COLO668 (cell line): ENCODE results near the gene NOS1AP.
A peak's percentile ranks its signal among the peaks of the same experiment; 100 is the strongest.
"Not testable (repeated sequence)": the region's sequence is repeated elsewhere in the genome, so short reads cannot be mapped to it uniquely, and the experiment has no call there.

Source experiments
- DNase-seq: peaks from one replicate; lab custom pipeline; 2025; ENCODE audit not compliant: unreplicated experiment; lab: John Stamatoyannopoulos, UW

NOS1AP gene

GRCh38 chr1:162069334-162070093 is at the start of gene NOS1AP:
TSS of gene NOS1AP (plus strand) at chr1:162069691. CDS start at chr1:162070178, 487 bp downstream.
- DNase-seq: peak; percentile 97

GRCh38 chr1:162020150-162020549 is 49.3 kb upstream of the NOS1AP start:
- DNase-seq: no peak

GRCh38 chr1:162021124-162021523 is 48.4 kb upstream of the NOS1AP start:
- DNase-seq: no peak

GRCh38 chr1:162022626-162023025 is 46.9 kb upstream of the NOS1AP start:
- no peak for DNase-seq

- no peak for DNase-seq
Observed at GRCh38 chr1:162023181-162023546, 46.3 kb upstream of the NOS1AP start.

- DNase-seq: peak; percentile 87
Observed at GRCh38 chr1:162023547-162024501, 45.7 kb upstream of the NOS1AP start, which contains the start of gene OLFML2B. TSS of gene OLFML2B (minus strand) at chr1:162023869. CDS start at chr1:162023430, 439 bp downstream.

- DNase-seq: no peak
Observed at GRCh38 chr1:162025541-162025940, 44.0 kb upstream of the NOS1AP start.

- DNase-seq: no peak
Observed at GRCh38 chr1:162026881-162027280, 42.6 kb upstream of the NOS1AP start.

GRCh38 chr1:162028726-162029125 is 40.8 kb upstream of the NOS1AP start:
- no peak for DNase-seq

GRCh38 chr1:162029157-162029556 is 40.3 kb upstream of the NOS1AP start:
- DNase-seq: peak; percentile 59

GRCh38 chr1:162030759-162031280 is 38.7 kb upstream of the NOS1AP start:
- DNase-seq: no peak

- peak; percentile 37 for DNase-seq
Observed at GRCh38 chr1:162033428-162033827, 36.1 kb upstream of the NOS1AP start.

GRCh38 chr1:162035241-162035640 is 34.2 kb upstream of the NOS1AP start:
- DNase-seq: peak; percentile 84

- DNase-seq: no peak
Observed at GRCh38 chr1:162036163-162036562, 33.3 kb upstream of the NOS1AP start.

GRCh38 chr1:162038624-162039023 is 30.9 kb upstream of the NOS1AP start:
- no peak for DNase-seq

- no peak for DNase-seq
Observed at GRCh38 chr1:162040001-162040400, 29.5 kb upstream of the NOS1AP start.

GRCh38 chr1:162040657-162041056 is 28.8 kb upstream of the NOS1AP start:
- DNase-seq: no peak

- DNase-seq: no peak
Observed at GRCh38 chr1:162042361-162042760, 27.1 kb upstream of the NOS1AP start.

- DNase-seq: no peak
Observed at GRCh38 chr1:162046921-162047320, 22.6 kb upstream of the NOS1AP start.

GRCh38 chr1:162053949-162054348 is 15.5 kb upstream of the NOS1AP start:
- not testable (repeated sequence) for DNase-seq

GRCh38 chr1:162055062-162055461 is 14.4 kb upstream of the NOS1AP start:
- DNase-seq: no peak

- DNase-seq: peak; percentile 68
Observed at GRCh38 chr1:162056043-162056442, 13.4 kb upstream of the NOS1AP start.
